ENCODE results near the gene EIF2B1. TPM values are rescaled to one million over a fixed set of nuclear protein-coding genes. Genes with fewer than 3 reads are reported as not detected.

EIF2B1 gene
- total and polyA plus RNA-seq, 9 of the 15 experiments (the other 6 are each of a cell fraction or from before 2014, with no cell fraction given): 35.7 to 195 (median 67.8) TPM

DNA sequence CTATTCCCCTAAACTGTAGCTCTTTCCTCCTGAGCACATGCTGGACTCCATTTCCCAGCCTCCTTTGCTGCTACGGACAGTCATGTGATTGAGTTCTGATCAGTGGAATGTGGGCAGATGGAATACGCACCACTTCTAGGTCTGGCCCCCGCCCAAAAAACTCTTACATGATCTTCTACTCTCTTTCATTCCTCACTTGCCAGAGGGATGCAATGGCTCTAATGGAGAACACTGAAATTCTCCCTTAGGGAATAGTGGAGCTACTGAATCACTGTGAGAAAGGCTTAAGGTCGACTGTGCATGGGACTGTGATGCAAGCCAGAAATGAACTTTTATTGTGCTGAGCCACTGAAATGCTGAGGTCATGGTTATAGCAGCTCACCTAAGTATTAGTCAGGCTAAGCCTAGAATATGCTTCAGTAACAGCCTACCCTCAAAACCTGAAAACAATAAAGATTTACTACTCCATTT is 62.1 kb downstream of the EIF2B1 start (continued):
- TF ChIP-seq, protein P1, sequence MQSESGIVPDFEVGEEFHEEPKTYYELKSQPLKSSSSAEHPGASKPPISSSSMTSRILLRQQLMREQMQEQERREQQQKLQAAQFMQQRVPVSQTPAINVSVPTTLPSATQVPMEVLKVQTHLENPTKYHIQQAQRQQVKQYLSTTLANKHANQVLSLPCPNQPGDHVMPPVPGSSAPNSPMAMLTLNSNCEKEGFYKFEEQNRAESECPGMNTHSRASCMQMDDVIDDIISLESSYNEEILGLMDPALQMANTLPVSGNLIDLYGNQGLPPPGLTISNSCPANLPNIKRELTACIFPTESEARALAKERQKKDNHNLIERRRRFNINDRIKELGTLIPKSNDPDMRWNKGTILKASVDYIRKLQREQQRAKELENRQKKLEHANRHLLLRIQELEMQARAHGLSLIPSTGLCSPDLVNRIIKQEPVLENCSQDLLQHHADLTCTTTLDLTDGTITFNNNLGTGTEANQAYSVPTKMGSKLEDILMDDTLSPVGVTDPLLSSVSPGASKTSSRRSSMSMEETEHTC (IDR thresholded peaks at IDR 0.05): no peak
- TF ChIP-seq ZNF12 (CRISPR knock-in tag; IDR thresholded peaks at IDR 0.05) (peak; percentile 98), USF2 (CRISPR knock-in tag; IDR thresholded peaks at IDR 0.05) (peak; percentile 93), ATF7 (IDR thresholded peaks at IDR 0.05) (0 out of 2 replicates have a peak, but pooled peaks have one; percentile 20), ZNF408 (CRISPR knock-in tag; IDR thresholded peaks at IDR 0.05; ENCODE audit: low read depth) (no peak), OTX1 (CRISPR knock-in tag; IDR thresholded peaks at IDR 0.05) (no peak), CBFB (CRISPR knock-in tag; IDR thresholded peaks at IDR 0.05) (no peak), RNF219 (CRISPR knock-in tag; IDR thresholded peaks at IDR 0.05) (no peak), ATF3 (IDR thresholded peaks at IDR 0.05) (peak; percentile 43), ATF3 (CRISPR knock-in tag; conservative IDR thresholded peaks at IDR 0.05) (no peak), PHB (CRISPR knock-in tag; IDR thresholded peaks at IDR 0.05) (no peak), KLF1 (tag; IDR thresholded peaks at IDR 0.05) (no peak), FIP1L1 (IDR thresholded peaks at IDR 0.05; ENCODE audit: low read depth, low read length, poor library complexity, severe bottlenecking) (no peak), TAF15 (IDR thresholded peaks at IDR 0.05; ENCODE audit: low read depth, low read length) (no peak), ZNF316 (IDR thresholded peaks at IDR 0.05) (peak; percentile 66), MYC (IDR thresholded peaks at IDR 0.05; ENCODE audit: low read depth, low read length) (peak; percentile 43; the same call in 1 of the 2 replicates), MYC (CRISPR knock-in tag; IDR thresholded peaks at IDR 0.05; ENCODE audit: borderline replicate concordance, low read depth) (no peak), CSDE1 (IDR thresholded peaks at IDR 0.05) (no peak), XRCC5 (IDR thresholded peaks at IDR 0.05; ENCODE audit: low read depth, low read length) (no peak), ZNF785 (CRISPR knock-in tag; IDR thresholded peaks at IDR 0.05) (no peak), C11orf30 (IDR thresholded peaks at IDR 0.05; ENCODE audit: low read depth) (peak; percentile 53), TEAD4 (IDR thresholded peaks at IDR 0.05; ENCODE audit: low read length) (peak; percentile 59; the same call in 1 of the 2 replicates), TEAD4 (CRISPR knock-in tag; IDR thresholded peaks at IDR 0.05; ENCODE audit: borderline replicate concordance) (no peak), MEF2A (IDR thresholded peaks at IDR 0.05; ENCODE audit: control insufficient read depth, low read depth, low read length) (no peak)
- TF ChIP-seq, protein P2, sequence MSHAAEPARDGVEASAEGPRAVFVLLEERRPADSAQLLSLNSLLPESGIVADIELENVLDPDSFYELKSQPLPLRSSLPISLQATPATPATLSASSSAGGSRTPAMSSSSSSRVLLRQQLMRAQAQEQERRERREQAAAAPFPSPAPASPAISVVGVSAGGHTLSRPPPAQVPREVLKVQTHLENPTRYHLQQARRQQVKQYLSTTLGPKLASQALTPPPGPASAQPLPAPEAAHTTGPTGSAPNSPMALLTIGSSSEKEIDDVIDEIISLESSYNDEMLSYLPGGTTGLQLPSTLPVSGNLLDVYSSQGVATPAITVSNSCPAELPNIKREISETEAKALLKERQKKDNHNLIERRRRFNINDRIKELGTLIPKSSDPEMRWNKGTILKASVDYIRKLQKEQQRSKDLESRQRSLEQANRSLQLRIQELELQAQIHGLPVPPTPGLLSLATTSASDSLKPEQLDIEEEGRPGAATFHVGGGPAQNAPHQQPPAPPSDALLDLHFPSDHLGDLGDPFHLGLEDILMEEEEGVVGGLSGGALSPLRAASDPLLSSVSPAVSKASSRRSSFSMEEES (CRISPR knock-in tag; IDR thresholded peaks at IDR 0.05): peak; percentile 82
